Heart right ventricle (tissue), 16 donors: ENCODE measurements around the gene CHMP1B. TPM values are rescaled to one million over a fixed set of nuclear protein-coding genes. Genes with fewer than 3 reads are reported as not detected.
A peak's percentile ranks its signal among the peaks of the same experiment; 100 is the strongest.

Source experiments
- ATAC-seq, 8 donors: fragments of 200-7000 bp; cut with Tn5 transposase; one replicate each; pipeline ENCODE4 v1.9.1; 2020; ENCODE audit warnings: mild to moderate bottlenecking in 8 of 8, moderate library complexity in 8 of 8, moderate number of reproducible peaks in 1 of 8
- DNase-seq, 2 donors: peaks; one replicate each; pipeline ENCODE4 v3.0.0-alpha.2; 2020
- H3K27ac ChIP-seq, 10 donors: fragments of 200-600 bp; sonication (generic) in 2 of 10; one replicate each; pipeline versions ENCODE4 v1.5.0 to v1.8.0; 2020 to 2022; ENCODE audit warnings: mild to moderate bottlenecking in 3 of 10
- H3K27me3 ChIP-seq, 7 donors: fragments of 200-600 bp; one replicate each; pipeline ENCODE4 v1.8.0; 2021 to 2022; ENCODE audit warnings: mild to moderate bottlenecking in 2 of 7
- H3K36me3 ChIP-seq, 9 donors: fragments of 200-600 bp; sonication (generic) in 1 of 9; one replicate each; pipeline versions ENCODE4 v1.5.0 to v1.8.0; 2020 to 2022; ENCODE audit warnings: mild to moderate bottlenecking in 2 of 9
- H3K4me1 ChIP-seq, 9 donors: fragments of 200-600 bp; sonication (generic) in 1 of 9; one replicate each; pipeline versions ENCODE4 v1.5.0 to v1.8.0; 2020 to 2022; ENCODE audit warnings: mild to moderate bottlenecking in 4 of 9
- H3K4me3 ChIP-seq, 10 donors: fragments of 200-600 bp; sonication (generic) in 2 of 10; one replicate each; pipeline versions ENCODE4 v1.5.0 to v1.8.0; 2020 to 2022; ENCODE audit warnings: mild to moderate bottlenecking in 7 of 10, moderate library complexity in 2 of 10
- H3K9me3 ChIP-seq, 11 donors: fragments of 200-600 bp in 10 of 11; sonication (generic) in 2 of 11; one replicate each; pipeline versions ENCODE4 v1.5.0 to v1.8.0; 2013 to 2022; ENCODE audit warnings: mild to moderate bottlenecking in 2 of 11, control low read depth in 1 of 11, moderate library complexity in 1 of 11
- WGBS, 2 donors: extraction: QIAGEN DNeasy Blood & Tissue Kit; methylation state at CpG; one replicate each; pipeline ENCODE4 v1.1.7; 2013; ENCODE audit warnings: inconsistent platforms in 1 of 2; 5-methylcytosine and 5-hydroxymethylcytosine counted together
- intact Hi-C, 10 donors: fragments of 100-400 bp; cut with DNase I; formaldehyde crosslinking; loops; one replicate each; pipeline versions ENCODE4 v1.11.1 to v1.14.2; 2022
- polyA plus RNA-seq, 2 donors: library from polyadenylated mRNA; stranded (reverse); fragments of 200-250 nt; gene quantifications; one replicate each; pipeline ENCODE4 v1.2.3, GENCODE V29; 2013
- total RNA-seq, 10 donors: library from RNA; stranded (reverse); fragmentation: NEBNext Ultra II Directional in 3 of 10; extraction: Animal tissue kit (Norgen Biotek cat#: 25700) in 3 of 10; gene quantifications; one replicate each; pipeline versions ENCODE4 v1.2.1 to v1.2.4, GENCODE V29; 2021 to 2023
- TF ChIP-seq, protein P1 (sequence below), 9 donors: fragments of 200-600 bp; sonication (generic) in 2 of 9; IDR thresholded peaks; one replicate each; pipeline versions ENCODE4 v1.5.0 to v1.8.0; 2021 to 2022; ENCODE audit warnings: antibody characterized with exemption in 9 of 9, mild to moderate bottlenecking in 5 of 9, moderate library complexity in 1 of 9
- donor health status: Arrhythmogenic right ventricular cardiomyopathy.
- donor health status: ischemic (EF 13 %, LVEDD 7.1; RV severe dilation, severe dysfunction).
- donor health status: healthy with polysubstance abuse.
- donor health status: DM: no; HTN: yes; CAD: no.
- donor health status: DM: no; HTN: no; CAD: no.
- donor health status: ischemic (EF 25% LVEDD 6.9; RV normal size, moderate dysfunction).
- donor health status: ischemic (EF 25% LVEDD 5.7; RV mildly dilated, moderate dysfunction).
- donor health status: healthy.
- donor health status: DM: yes; HTN: yes; CAD: no.
- donor health status: Ischemic cardiomyopathy.
- donor health status: ischemic (EF 35%, LVEDD 5.7; RV mildly dilated, moderate dysfunction).
- donor health status: nonischemic (EF 11% LVEDD 7.7; RV severe dilation, severe dysfunction).
- donor health status: DM: yes; HTN: yes; CAD: no.
- donor health status: PGD.
- donor health status: ischemic (EF 29% LVEDD 5.4; RV normal size, mild dysfunction).
- donor health status: nonischemic (EF 23%, LVEDD 6.1; RV moderate dilation, normal function).

Gene CHMP1B
- total and polyA plus RNA-seq, 12 donors: 16.3 to 53.7 (median 36.3) TPM

DNA sequence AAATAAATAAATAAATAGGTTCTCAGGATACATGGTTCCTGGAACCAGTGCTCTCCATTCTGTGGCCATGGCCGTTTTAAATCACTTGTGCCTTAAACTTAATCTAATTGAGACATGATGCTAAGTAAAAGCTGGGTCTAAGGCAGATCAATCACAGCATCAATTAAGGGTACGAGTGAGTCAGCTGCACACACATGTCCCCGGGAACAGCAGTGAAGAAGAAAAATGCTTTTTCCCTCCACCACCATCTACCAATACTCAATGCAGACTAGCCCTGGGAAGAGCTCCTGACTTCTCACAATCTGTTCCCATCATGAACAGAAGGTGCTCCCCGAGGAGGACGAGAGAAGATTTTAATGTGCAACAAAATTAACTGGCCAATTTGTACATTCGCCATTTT lies 6.8 kb upstream of the CHMP1B start:
- TF ChIP-seq, protein P1, sequence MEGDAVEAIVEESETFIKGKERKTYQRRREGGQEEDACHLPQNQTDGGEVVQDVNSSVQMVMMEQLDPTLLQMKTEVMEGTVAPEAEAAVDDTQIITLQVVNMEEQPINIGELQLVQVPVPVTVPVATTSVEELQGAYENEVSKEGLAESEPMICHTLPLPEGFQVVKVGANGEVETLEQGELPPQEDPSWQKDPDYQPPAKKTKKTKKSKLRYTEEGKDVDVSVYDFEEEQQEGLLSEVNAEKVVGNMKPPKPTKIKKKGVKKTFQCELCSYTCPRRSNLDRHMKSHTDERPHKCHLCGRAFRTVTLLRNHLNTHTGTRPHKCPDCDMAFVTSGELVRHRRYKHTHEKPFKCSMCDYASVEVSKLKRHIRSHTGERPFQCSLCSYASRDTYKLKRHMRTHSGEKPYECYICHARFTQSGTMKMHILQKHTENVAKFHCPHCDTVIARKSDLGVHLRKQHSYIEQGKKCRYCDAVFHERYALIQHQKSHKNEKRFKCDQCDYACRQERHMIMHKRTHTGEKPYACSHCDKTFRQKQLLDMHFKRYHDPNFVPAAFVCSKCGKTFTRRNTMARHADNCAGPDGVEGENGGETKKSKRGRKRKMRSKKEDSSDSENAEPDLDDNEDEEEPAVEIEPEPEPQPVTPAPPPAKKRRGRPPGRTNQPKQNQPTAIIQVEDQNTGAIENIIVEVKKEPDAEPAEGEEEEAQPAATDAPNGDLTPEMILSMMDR (IDR thresholded peaks at IDR 0.05): no peak
- Histone ChIP-seq H3K27ac (no peak overlapping the region), H3K27me3 (no peaks in the 10 kb centered on the region), H3K4me3 (no peak overlapping the region), H3K36me3 (no peaks in the 10 kb centered on the region), H3K4me1 (peaks cover 0 to 3% (median under 1%) of the 10 kb centered on the region in 9 donors), H3K9me3 (no peaks in the 10 kb centered on the region)
- DNase-seq (no peak), ATAC-seq (no peak)
- 87 to 93% methylated on average over 6 of the region's 6 CpGs for WGBS, 2 donors
- intact Hi-C loops: loop anchor here in 1 of 10 donors (10.0 kb wide), 1 partner anchor 150 kb away; no protein-coding TSS in a partner anchor

DNA sequence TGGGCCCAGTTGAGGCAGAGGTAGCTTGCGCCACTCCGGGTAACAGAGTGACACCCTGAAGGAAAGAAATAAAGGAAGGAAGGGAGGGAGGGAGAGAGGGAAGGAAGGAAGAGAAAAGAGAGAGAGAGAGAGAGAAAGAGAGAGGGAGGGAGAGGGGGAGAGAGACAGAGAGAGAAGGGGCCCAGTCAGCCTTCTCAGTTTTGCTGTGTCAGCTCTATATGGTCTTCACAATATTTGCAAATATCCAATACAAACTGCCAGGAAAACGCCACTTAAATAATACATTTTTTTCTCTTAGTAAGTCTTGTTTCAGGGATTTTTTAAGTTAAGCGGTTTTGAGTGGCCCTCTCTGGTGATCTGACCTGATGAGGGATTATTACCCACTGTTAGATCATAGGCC lies 5.6 kb upstream of the CHMP1B start:
- TF ChIP-seq, protein P1 (IDR thresholded peaks at IDR 0.05): no peak
- intact Hi-C loops: loop anchor here in 1 of 10 donors (10.0 kb wide), 1 partner anchor 149 kb away; no protein-coding TSS in a partner anchor
- no peaks in the 10 kb centered on the region for H3K9me3 ChIP-seq
- no peaks in the 10 kb centered on the region for H3K36me3 ChIP-seq
- no peak overlapping the region for H3K27ac ChIP-seq
- 83 to 86% methylated on average over 4 of the region's 4 CpGs for WGBS, 2 donors
- no peak overlapping the region for H3K4me3 ChIP-seq
- H3K27me3 ChIP-seq: no peaks in the 10 kb centered on the region
- peaks cover 0 to 12% (median 3%) of the 10 kb centered on the region in 9 donors for H3K4me1 ChIP-seq
- no peak for DNase-seq
- no peak for ATAC-seq

DNA sequence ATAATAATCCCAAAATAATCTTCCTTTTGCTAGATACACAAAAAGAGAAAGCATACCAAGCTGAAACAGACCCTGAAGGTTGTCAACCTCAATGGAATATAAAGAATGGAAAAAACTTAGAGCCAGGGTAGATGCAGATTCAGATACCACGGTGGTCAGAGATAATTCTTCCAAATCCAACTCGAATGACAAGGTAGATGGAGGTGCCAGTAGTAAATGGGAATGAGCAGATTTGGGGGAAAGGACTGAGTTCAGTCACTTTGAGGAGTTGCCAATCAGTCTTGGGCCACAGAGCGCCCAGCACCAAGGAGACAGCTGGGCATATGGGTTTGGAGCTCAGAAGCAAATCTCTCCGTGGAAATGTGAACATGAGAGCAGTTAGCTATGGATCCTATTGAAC lies 3.4 kb upstream of the CHMP1B start:
- peaks cover 0 to 22% (median 14%) of the 10 kb centered on the region in 9 donors for H3K4me1 ChIP-seq
- no peak overlapping the region for H3K4me3 ChIP-seq
- TF ChIP-seq, protein P1 (IDR thresholded peaks at IDR 0.05): no peak
- WGBS, 2 donors: 77 to 83% methylated on average over 4 of the region's 4 CpGs
- no peak for ATAC-seq
- H3K36me3 ChIP-seq: no peaks in the 10 kb centered on the region
- H3K27ac ChIP-seq: no peak overlapping the region
- H3K27me3 ChIP-seq: no peaks in the 10 kb centered on the region
- H3K9me3 ChIP-seq: no peaks in the 10 kb centered on the region
- no peak for DNase-seq
- intact Hi-C loops: loop anchor here in 1 of 10 donors (10.0 kb wide), 1 partner anchor 147 kb away; no protein-coding TSS in a partner anchor

DNA sequence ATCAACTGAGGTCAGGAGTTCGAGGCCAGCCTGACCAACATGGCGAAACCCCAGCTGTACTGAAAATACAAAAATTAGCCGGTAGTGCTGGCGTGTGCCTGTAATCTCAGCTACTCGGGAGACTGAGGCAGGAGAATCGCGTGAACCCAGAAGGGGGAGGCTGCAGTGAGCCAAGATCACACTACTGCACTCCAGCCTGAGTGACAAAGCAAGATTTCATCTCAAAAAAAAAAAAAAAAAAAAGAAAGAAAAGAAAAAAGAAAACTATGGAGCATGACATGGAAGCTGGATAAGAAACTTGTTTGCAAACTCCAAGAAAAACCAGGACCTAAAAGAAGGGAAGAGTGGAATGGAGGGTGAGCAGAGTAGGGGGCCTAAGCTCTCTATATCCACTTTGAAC lies 1.9 kb upstream of the CHMP1B start:
- intact Hi-C loops: loop anchor here in 1 of 10 donors (10.0 kb wide), 1 partner anchor 146 kb away; no protein-coding TSS in a partner anchor

More for the DNA sequence above, 1.9 kb upstream of the CHMP1B start:
- H3K9me3 ChIP-seq: no peaks in the 10 kb centered on the region
- H3K27me3 ChIP-seq: no peaks in the 10 kb centered on the region
- peaks cover 0 to 13% (median 0%) of the 10 kb centered on the region in 9 donors for H3K36me3 ChIP-seq
- WGBS, 2 donors: 85 to 98% methylated on average over 7 of the region's 7 CpGs
- ATAC-seq: no peak
- no peak for DNase-seq
- H3K4me3 ChIP-seq: no peak overlapping the region
- peaks cover 0 to 37% (median 24%) of the 10 kb centered on the region in 9 donors for H3K4me1 ChIP-seq
- H3K27ac ChIP-seq: peak overlapping the region; percentile 86 to 99 (median 93)
- TF ChIP-seq, protein P1 (IDR thresholded peaks at IDR 0.05): no peak
